CD4-positive, alpha-beta T cell treated with Interleukin-10 for 1 hour (primary cell): Measurements from ENCODE around the gene PWP1.
A peak's percentile ranks its signal among the peaks of the same experiment; 100 is the strongest.

Source experiments
- DNase-seq: peaks from one replicate; pipeline ENCODE4 v3.0.0-alpha.2; 2020

Gene PWP1

DNA sequence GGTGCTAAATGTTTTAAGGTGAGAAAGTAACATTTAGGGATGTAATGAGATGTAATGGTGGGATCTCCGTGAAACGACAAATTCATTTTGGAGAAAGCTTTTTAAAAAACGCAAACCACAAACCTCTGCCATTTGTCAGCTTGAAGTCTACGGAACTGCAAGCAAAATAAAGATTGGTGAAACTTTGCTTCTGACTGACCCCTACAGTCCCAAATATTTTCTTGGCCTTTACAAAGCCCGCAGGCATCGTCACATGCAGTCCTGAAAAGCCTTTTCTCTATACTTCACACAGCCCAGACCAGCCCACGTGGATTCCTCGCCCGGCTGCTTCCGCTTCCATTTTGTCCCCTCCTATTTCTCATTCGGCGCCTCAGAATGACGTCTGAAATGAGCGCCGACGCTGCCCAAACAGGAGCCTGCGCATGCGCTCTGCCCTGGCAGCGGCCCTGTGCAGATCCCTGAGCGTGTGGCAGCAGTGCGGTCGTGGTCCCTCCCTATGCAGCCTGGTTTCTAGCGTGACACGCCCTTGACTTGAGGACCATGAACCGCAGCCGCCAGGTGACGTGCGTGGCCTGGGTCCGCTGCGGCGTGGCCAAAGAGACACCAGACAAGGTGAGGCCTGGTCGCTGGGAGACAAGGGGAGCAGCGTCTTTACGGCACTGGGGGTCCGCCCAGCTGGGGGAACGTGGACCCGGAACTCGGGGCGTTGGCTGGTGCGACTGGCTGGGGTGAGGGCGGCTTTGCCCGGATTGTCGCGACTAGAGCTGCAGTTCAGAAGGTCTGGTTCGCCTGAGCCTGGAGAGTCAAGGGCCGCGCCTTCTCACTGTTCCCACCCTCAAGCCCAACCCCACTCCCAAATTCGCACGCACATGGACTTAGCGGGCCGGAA, at the start of gene PWP1:
Gene PWP1 (plus strand): TSS at position 440 of the 889 bp plus-strand sequence. CDS start 101 bp downstream, at position 541.
- DNase-seq, result peak; percentile 96

DNA sequence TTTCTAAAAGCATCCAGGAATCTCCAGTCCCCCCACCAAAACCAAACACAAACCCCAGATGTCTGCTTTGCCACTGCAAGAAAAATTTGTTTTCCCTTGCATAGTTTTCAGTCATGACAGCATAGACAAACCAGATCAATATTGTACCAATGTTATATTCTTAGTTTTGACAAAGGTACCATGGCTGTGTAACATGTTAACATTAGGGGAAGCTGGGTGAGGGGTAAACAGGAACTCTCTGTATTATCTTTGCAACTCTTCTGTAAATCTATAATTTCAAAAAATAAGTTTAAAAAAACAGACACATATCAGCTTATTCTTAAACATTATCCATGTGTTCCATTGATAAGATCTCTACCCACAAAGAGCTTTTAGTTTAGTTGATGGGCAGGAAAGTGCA, 44.4 kb upstream of the PWP1 start:
- no peak for DNase-seq

DNA sequence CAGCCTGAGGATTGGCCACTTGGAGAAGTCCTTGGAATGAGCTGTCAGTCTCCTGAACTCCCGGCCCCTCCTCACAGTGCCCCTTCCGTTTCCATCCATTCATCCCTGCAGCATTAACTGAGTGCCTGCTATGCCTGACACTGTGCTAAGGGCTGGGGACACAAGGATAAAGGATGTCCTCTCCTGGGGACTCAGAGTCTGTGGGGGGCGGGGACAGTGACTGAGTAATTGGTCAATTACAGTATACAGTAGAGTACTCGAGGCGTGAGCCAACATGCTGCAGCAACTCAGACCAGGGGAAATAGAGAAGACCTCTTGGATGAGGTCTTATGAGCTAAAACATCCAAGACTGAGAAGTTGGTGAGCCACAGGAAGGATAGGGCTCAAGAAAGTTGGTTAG, 43.4 kb upstream of the PWP1 start:
- DNase-seq, result no peak

DNA sequence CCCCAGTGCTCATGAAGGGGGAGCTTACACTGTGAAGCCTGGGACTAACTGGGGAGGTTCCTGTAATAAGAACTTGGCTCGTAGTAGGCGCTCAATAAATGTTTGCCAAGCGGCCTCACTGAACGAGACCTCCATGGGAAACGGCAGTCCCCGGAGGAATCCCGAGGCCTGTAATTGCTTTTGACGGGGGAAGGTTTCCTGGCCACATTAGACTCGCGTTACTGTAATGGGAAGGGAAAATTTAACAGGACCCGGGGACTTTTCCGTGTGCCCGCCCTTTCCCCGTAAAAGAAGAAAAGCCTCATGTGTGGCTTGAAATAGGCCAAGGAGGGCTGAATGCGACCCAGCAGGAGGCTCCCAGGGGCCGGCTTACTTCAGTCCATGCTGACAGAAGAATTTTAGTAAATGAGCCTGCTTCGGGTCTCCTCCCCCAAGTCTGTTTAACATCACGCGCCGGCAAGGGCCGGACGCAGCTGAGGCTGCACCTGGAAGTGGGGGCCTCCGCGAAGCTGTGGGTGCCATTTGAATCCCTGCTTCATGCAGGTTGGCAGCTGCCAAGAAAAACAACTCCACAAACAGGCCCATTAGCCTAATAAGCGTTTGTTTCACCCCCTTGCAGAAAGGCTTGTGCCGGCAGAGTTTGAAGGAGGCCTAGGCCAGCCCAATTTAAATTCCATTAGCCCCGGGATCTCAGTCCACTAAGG, 39.8 kb upstream of the PWP1 start:
- DNase-seq, result no peak

DNA sequence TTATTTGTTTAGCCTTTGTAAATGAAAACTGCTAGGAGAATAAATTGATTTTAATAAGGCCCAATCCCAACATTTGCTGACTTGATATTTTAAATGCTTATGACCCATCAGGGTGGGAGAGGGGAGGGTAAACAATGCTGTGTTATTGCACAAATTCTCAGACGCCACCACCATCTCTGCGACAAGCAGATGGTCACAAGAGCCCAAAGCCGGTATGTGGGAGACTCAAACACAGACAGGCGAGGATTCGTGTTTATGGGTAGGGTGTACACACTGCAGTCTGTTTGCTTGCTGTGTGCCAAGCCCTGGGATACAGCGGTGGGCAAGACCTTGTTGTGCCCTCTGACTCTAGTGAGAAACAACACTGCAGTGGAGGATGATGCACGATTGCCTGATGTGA, 39.2 kb upstream of the PWP1 start:
- DNase-seq, result no peak

DNA sequence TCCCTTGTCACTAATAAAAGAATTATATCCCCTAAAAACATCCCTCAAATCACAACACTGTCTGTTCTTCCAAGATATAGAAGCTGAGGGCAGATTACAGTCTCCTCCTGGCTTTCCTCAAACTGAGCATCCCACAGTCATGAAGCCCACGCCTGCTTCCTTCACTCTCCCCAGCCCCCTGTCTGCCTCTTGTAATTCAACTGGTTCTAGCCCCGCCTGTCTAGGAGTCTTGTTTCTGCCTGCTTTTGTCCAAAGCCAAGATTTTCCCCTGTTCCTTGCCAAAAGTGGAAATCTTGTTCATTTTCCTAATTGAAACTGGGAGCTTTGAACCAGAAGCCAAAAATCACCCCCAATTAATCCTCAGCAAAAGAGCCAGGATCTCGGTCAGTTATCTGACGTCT, 35.9 kb upstream of the PWP1 start:
- DNase-seq, result no peak

DNA sequence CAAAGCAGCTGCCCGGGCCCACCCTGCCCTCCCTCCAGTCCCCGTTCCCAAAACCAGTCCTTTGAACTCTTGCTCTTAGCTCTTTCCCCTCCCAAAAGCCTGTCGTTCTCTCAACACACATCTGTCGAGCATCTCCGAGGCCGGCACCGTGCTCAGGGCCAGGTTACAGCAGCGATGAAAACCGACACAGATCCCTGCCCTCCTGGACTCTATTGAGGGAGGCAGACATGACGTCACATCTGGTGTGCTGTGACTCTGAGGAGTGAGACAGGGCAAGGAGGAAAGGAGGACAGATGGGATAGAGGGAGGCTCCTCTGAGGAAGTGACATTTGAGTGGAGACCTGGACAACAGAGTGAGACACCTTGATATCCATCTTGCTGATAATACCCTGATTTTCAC, 34.6 kb upstream of the PWP1 start:
- no peak for DNase-seq

DNA sequence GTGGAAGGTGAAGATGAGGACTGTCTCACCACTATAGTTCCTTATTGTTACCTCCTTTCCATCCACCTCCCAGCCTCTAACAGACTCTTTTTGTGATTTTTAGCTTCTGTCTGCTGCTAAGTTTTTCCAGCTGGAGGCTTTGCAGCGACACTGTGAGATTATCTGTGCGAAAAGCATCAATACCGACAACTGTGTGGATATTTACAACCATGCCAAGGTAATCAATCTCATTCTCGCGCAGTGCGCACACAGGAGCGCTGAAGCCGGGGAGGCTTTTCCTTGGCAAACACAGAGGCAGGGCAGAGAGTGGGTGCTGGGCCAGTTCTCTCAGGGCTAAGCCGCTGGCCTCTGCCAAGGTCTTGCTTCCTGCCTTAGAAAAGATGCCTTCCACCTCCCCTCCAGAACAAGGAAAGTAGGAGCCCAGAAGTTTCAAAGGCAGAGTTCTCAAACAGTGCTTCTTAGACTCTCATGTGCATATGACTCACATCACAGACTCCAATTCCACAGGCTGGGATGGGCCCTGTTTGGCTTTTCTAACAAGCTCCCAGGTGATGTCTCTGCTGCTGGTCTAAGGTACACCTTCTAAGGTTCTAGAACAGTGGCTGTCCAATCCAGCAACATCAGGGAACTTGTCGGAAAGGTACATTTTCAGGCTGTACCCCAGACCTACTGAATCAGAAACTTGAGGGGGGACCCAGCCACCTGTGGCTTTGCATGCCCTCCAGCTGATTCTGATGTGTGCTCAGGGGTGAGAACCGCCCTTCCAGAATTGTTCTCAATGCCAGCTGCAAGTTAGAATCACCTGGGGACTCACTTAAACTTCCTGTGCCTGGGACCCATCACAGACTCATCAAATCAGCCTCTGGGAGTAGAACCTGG, 33.8 kb upstream of the PWP1 start:
- no peak for DNase-seq

DNA sequence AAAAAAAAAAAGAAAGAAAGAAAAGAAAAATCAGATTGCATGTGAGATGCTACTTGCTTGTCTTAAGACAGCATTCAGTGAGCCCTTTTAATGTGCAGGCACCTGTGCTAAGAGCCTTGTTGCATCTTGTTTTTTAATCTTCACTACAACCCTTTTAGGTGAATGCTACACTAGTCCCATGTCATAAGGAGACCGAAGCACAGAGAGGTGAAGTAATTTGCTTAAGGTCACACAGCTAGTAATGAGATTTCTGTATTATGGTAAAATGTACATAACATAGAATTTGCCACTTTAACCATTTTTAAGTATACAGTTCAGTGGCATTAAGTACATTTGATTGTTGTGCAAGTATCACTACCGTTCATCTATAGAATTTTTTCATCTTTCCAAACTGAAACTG, 32.1 kb upstream of the PWP1 start:
- DNase-seq, result no peak

DNA sequence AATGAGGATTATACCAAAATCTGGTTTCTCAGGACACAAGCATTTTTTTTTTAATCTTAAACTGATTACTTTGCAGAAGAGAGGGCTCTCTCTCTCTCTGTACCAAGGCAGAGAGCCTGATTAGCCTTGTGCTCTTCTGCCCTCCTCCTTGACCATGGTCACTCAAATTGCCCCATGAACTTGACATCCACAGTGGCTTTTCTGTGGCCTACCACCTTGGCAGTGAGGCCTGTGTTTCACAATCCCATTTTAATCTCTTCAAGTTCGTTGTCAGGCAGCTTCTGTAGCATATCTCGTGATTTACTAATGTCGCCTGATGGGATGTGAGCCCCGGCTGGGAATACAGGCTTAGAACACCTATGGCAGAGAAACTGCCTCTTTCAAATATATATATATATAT, 30.7 kb upstream of the PWP1 start:
- DNase-seq, result no peak

DNA sequence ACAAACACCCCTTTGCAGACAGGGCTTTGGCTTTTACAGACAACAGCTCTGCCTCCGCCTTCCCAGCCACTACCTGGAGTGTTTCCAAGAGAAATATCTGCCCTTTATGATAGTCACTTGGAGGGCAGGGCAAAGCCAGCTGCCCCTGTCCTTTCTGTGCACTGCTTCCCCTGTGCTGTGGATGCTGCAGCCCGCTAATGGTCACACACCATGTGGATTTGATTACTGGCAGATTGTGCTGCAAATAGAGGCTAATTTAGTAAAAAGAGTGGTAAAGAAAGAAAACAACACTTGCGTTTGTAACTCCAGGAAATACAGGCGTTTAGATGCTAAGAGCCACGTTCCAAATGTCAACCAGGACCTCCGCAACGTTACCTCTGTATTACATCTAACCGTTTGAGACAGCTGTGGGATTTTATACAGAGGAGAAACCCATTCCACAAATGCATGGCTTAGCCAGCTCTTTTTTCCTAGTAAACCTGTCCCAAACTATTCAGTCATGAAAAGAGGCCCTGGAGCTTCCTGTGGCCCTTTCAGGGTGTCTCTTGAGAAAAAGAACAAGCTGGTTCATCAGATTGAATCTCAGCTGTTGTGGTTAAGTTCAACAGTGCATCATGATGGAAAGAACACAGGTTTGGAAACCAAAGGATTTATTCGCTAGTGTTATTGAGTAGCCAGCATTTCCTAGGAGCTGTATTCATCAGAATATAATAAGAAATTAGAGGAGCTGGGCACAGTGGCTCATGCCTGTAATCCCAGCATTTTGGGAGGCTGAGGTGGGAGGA, 30.1 kb upstream of the PWP1 start:
- no peak for DNase-seq

DNA sequence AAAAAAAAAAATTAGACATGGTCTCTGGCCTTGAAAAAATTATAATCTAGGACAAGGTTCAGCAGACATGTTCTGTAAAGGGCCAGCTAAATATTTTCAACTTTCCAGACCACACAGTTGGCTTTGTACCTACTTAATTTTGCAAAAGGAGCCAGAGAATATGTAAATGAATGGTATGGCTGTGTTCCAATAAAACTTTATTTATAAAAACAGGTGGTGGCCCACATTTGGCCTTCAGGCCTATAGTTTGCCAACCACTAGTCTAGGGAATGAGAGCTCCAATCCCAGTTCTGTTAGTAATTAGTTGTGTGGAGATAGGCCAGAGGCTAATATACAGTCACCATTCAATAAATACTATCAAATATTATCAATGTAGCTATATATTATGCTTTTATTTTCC, 29.3 kb upstream of the PWP1 start:
- no peak for DNase-seq

DNA sequence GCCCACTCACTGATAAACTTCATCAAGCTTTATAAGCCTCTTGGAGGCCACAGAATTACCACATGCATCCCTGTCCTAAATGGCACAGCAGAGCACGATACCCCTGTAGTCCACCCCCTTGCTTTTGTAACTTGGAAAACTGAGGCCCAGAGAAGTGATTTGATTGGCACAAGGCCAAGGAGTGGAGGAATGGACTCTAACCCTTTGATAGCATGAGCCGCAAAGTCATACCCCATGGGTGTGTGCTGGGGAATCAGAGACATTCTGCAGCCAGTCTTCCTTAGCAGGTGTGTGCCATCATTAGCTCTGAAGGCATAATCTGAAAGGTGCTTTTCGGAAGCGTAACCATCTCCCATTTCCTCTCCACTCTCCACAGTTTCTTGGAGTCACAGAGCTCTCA, 28.5 kb upstream of the PWP1 start:
- no peak for DNase-seq

DNA sequence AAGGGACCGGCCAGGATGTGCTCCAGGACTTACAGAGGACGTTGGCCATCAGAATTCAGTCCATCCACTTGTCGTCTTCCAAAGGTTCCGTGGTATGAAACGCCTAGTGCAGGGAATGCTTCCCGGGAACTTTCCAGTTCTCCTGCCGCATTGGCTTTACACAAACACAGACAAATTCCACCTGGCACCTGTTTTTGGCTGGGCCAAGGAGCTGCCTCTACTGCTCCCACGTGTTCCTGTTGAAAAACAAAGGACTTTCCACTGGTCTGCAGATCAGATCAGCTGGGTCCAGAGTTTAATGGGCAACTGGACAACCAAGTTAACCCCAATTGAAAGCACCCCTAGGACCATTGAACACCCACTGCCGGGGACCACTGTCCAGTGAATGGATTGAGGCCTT, 28.0 kb upstream of the PWP1 start:
- DNase-seq, result no peak

DNA sequence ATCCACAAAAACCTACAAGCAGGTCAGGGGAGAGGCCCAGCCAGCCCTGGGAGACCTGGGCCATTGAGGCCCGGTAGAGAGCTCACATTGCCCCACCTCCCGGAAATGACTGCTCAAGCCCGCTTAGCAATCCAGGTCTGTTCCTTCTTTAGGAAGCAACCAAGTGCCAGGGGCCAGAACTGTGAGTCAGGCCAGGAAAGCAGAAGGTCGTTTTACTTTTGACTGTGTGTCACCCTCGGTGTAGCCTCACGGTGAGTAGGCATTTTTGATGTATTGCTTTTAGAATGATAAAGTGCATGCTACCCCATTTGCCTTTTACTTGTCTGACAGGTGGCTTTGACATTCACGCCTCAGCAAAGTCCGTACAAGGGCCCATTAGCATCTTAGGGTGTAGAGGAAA, 25.4 kb upstream of the PWP1 start:
- no peak for DNase-seq

DNA sequence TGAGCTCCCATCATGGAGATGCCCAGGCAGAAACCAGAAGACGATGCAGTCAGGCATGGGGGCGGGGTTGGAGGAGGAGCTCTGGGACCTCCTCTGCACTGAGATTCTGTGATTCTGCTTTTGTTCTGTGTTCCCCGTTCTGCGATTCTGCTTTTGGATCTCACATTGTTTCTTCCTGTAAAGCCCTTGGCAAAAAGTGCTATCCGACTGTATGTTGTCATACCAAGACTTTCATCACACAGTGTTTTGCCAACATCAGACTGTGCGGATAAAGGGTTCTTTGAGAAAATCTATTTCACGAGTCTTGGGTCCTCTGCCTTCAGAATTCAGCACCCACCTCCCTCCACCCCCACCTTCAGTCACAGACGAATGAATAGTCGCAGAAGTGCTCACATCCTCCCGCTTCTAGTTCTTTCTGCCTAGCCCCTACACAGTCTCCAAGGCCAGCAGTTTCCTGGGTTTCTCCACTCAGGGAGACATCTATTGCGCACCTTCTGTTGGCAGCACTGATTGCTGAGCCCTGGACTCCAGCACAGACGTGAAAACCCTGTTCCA, 24.7 kb upstream of the PWP1 start:
- DNase-seq, result no peak

DNA sequence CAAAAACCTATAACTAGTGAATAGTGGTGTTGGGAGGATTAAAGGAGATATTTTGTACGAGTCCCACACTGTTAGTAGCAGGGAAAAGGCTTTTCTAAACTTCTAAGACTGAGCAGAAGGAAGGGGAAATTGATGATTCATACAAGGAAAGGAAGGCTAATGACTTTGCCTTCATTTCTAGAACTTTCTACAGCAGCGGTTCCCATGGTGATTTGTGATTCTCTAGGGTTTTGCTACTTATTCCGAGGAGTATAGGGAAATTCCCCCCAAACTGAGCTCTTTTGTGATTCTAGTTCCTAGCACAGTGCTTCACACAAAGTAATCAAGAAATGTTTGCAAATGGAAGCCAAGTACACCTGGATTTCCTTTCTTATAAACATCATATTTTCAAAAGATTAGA, 23.8 kb upstream of the PWP1 start:
- DNase-seq, result no peak

DNA sequence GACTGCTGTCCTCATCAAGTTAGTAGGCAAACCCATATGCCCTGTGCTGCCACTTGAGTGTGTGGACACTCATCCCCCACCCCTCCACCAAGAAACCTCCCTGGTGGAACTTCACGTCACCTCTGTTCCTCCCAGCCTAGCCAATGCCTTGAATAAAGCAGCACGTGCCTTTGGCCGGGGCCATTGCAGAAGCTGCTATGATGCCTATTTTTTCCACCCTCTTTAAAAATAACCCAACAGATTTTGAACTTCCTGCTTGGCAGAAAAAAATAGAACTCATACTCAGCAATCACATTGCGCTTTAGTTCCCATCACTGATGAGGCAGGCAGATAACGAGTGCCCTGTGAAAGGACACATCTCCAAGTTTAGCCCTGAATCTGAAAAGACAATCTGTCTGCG, 23.1 kb upstream of the PWP1 start:
- DNase-seq, result no peak

DNA sequence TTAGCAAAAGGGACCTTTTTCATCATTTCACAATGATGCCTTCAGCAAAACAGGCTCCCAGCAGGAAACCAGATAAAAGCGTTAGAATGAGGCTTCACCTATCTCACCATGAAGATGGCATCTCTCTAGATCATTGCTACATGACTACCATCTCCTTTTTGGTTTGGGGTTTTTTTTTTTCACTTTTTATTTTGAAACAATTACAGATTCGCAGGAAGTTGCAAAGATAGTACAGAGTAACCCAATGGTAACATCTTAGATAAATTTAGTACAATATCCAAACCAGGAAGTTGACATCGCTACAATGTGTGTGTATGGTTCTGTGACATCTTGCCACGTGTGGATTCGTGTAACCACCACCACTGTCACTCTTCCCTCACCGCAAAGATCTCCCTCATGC, 22.3 kb upstream of the PWP1 start:
- DNase-seq, result no peak

DNA sequence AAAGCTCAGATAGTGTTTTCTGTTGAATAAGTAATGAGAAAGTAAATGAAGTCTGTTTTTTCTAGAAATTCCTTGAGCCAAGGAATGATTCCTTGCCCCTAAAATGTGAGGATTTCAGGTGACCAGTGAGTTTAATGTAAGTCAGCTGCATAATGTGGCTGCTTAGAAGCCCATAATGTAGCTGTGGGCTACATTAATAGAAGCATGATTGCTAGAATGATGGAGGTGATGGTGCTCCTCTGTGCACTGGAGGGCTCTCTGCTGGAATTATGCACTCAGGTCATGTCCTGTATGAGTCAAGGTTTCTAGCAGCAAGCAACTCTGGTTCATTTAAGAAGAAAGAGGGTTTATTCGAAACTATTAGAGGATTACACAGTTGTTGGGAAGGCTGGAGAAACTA, 19.6 kb upstream of the PWP1 start:
- DNase-seq, result no peak

DNA sequence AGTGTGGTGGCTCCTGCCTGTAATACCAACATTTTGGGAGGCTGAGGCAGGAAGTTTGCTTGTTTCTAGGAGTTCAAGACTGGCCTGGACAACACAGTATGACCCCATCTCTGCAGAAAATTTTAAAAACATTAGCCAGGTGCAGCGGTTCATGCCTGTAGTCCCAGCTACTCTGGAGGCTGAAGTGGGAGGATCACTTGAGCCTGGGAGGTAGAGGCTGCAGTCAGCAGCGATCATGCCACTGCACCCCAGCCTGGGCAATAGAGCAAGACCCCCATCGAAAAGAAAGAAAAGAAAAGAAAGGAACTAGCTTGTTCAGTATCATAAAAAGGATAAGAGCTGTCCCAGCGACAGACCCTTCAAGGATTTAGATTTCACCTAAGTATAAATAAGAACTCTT, 18.1 kb upstream of the PWP1 start:
- DNase-seq, result no peak

DNA sequence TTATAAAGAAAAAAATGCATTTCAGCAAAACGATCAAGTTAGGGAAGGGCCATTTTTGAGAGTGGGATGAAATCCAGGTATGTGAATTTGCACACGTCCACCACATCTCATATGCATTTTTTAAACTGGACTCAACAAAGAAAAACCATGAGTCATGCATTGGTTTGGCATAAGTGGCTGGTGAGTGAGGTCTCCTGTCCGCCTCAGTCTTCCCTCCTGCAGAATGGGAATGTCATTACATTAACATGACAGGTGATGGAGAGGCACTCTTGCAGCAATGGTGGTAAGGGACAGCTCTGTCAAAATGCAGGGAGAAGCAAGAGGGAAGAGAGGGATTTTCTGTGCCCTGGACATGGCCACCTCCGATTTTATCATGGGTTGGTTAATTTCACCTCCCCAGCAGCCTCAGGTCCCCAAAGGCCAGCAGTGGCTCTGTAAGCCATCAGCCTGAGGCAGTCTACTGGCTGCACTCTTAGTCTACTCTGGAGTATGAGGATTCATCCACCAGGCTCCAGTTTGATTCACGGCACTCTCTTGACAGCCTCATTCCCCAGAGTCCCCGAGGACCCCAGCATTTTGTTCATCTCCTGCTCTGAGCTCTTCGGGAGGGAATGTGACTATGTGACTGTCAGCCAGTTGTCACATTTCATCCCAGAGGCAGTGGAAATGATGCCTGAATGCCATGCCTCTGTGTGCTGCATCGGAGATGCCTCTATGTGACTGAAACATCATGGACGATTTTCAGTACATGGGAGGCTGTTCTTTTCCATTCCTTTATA, 17.1 kb upstream of the PWP1 start:
- DNase-seq, result no peak
